Vagina (tissue), 2 donors: ENCODE data around the gene DAZAP2.

Source experiments
- POLR2A ChIP-seq, 2 donors: fragments of 450-650 bp; IDR thresholded peaks; one replicate each; pipeline ENCODE4 v1.6.1; 2017; ENCODE audit warnings: antibody characterized with exemption in 2 of 2, mild to moderate bottlenecking in 2 of 2, moderate library complexity in 2 of 2
- TF ChIP-seq, protein P1 (sequence below), 3 experiments: fragments of 450-650 bp in 2 of 3; fragments of 200-600 bp in 1 of 3; sonication (generic) in 1 of 3; IDR thresholded peaks; one replicate each; pipeline ENCODE4 v1.5.1; 2017 to 2019; ENCODE audit warnings: antibody characterized with exemption in 3 of 3, mild to moderate bottlenecking in 2 of 3, moderate library complexity in 2 of 3

DNA sequence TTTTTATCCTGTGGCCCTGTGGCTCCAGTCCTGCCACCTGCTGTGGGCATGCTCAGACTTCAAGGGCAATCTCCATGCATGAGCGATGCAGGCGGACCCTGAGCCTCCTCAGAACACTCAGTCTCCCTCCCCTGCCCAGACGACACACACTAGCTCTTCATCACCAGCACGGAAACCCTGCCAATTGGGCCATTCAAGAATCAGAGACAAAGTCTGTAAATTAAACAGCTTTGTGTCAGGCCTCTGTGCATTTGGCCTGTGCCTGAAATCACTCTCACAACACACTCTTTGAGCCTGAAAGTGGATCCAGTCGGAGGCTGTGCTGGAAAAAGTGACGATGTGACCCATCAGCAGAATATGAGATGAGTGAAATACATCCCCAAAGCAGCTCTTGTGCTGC lies 33.3 kb upstream of the DAZAP2 start:
- TF ChIP-seq, protein P1, sequence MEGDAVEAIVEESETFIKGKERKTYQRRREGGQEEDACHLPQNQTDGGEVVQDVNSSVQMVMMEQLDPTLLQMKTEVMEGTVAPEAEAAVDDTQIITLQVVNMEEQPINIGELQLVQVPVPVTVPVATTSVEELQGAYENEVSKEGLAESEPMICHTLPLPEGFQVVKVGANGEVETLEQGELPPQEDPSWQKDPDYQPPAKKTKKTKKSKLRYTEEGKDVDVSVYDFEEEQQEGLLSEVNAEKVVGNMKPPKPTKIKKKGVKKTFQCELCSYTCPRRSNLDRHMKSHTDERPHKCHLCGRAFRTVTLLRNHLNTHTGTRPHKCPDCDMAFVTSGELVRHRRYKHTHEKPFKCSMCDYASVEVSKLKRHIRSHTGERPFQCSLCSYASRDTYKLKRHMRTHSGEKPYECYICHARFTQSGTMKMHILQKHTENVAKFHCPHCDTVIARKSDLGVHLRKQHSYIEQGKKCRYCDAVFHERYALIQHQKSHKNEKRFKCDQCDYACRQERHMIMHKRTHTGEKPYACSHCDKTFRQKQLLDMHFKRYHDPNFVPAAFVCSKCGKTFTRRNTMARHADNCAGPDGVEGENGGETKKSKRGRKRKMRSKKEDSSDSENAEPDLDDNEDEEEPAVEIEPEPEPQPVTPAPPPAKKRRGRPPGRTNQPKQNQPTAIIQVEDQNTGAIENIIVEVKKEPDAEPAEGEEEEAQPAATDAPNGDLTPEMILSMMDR (IDR thresholded peaks at IDR 0.05), result no peak
- TF ChIP-seq POLR2A (IDR thresholded peaks at IDR 0.05), result no peak
